HepG2 (cell line): ENCODE measurements around the gene MED13L. TPM values are rescaled to one million over a fixed set of nuclear protein-coding genes. Genes with fewer than 3 reads are reported as not detected.

Experiments used
- ATAC-seq: fragments of 200-7000 bp; cut with Tn5 transposase; 3 replicates; pipeline ENCODE4 v1.9.1; 2020; ENCODE audit warnings: mild to moderate bottlenecking, moderate library complexity
- BruUV-seq: library from RNA; stranded (reverse); fragments of 400-500 nt; replicated peaks from 2 replicates; lab custom pipeline; 2021; lab: Mats Ljungman, UMichigan
- CTCF ChIA-PET: fragments of 300-600 bp; formaldehyde crosslinking; extraction: SDS; loops from one replicate; lab custom pipeline; 2021; ENCODE audit warnings: low total read pairs, inconsistent platforms, low intra/inter-chr PET ratio; lab: Yijun Ruan, JAX
- POLR2A ChIA-PET: fragments of 350-600 bp; sonication (Branson Sonifier 250); formaldehyde crosslinking; loops from one replicate; lab custom pipeline; 2020; ENCODE audit warnings: antibody characterized with exemption, inconsistent platforms; lab: Yijun Ruan, JAX
- DNase-seq: peaks from one replicate; pipeline ENCODE4 v3.0.0-alpha.2; 2015; ENCODE audit warnings: low spot score
- FAIRE-seq: peaks from 3 replicates; lab custom pipeline; 2011; peaks lifted over from hg19 to GRCh38; lab: Jason Lieb, UNC
- H2AFZ ChIP-seq: one replicate; pipeline ENCODE4 v1.6.1; 2011; ENCODE audit warnings: low read length, inconsistent platforms
- H3K27ac ChIP-seq: fragments of 300-600 bp; 3 replicates; pipeline ENCODE4 v1.8.0; 2011; ENCODE audit warnings: mixed run types, mild to moderate bottlenecking, mixed read lengths, low read length, inconsistent platforms; ENCODE audit not compliant: insufficient read depth; ENCODE audit errors: extremely low read length
- H3K27me3 ChIP-seq, 2 experiments: fragments of 200-600 bp in 1 of 2; 2 replicates in 1 of 2; 3 replicates in 1 of 2; pipeline versions ENCODE4 v1.6.0 to v1.8.0; 2011; ENCODE audit warnings: low read length in 2 of 2, mild to moderate bottlenecking in 2 of 2, moderate library complexity in 2 of 2, inconsistent platforms in 1 of 2; ENCODE audit not compliant: insufficient read depth in 2 of 2, control insufficient read depth in 1 of 2
- H3K36me3 ChIP-seq, 2 experiments: fragments of 200-600 bp in 1 of 2; replicated peaks in 1 of 2; 2 replicates in 1 of 2; 3 replicates in 1 of 2; pipeline versions ENCODE4 v1.5.1 to v1.8.0; 2011; ENCODE audit warnings: low read length in 2 of 2, inconsistent platforms in 1 of 2; ENCODE audit not compliant: insufficient read depth in 2 of 2, control insufficient read depth in 1 of 2
- H3K4me1 ChIP-seq: 2 replicates; pipeline ENCODE4 v1.5.1; 2012; ENCODE audit warnings: low read length, inconsistent platforms; ENCODE audit not compliant: insufficient read depth
- H3K4me2 ChIP-seq: 2 replicates; pipeline ENCODE4 v1.6.0; 2011; ENCODE audit warnings: low read depth, low read length, inconsistent platforms
- H3K4me3 ChIP-seq, 3 experiments: fragments of 200-600 bp in 1 of 3; sonication (generic), shearing (Covaris generic) in 1 of 3; replicated peaks in 1 of 3; 2 replicates each; pipeline ENCODE4 v1.5.1; 2011 to 2016; ENCODE audit warnings: low read length in 3 of 3, inconsistent platforms in 2 of 3, low read depth in 2 of 3, mild to moderate bottlenecking in 2 of 3, control low read depth in 1 of 3, mixed read lengths in 1 of 3; ENCODE audit not compliant: insufficient read depth in 1 of 3
- H3K79me2 ChIP-seq: one replicate; pipeline ENCODE4 v1.6.1; 2011; ENCODE audit warnings: low read length, inconsistent platforms; ENCODE audit not compliant: insufficient read depth
- H3K9ac ChIP-seq: 2 replicates; pipeline ENCODE4 v1.6.0; 2011; ENCODE audit warnings: mild to moderate bottlenecking, low read depth, low read length, inconsistent platforms; ENCODE audit not compliant: insufficient read depth
- H3K9me3 ChIP-seq: 2 replicates; pipeline ENCODE4 v1.5.1; 2012; ENCODE audit warnings: mild to moderate bottlenecking, low read length
- H4K20me1 ChIP-seq: 2 replicates; pipeline ENCODE4 v1.6.0; 2011; ENCODE audit warnings: inconsistent platforms, mild to moderate bottlenecking, low read length, moderate library complexity; ENCODE audit not compliant: insufficient read depth
- CEBPG ChIP-seq: IDR thresholded peaks from 2 replicates; pipeline ENCODE4 v1.6.1; 2016
- NFATC3 ChIP-seq: sonication (generic); formaldehyde crosslinking; IDR thresholded peaks from 2 replicates; pipeline ENCODE4 v1.5.1; 2020; ENCODE audit warnings: mild to moderate bottlenecking, missing genetic modification reagents
- RFX5 ChIP-seq: IDR thresholded peaks from 2 replicates; pipeline ENCODE4 v1.6.1; 2011; ENCODE audit warnings: low read depth, low read length, improper control_type of control experiment
- SOX6 ChIP-seq, 2 experiments: fragments of 450-650 bp in 1 of 2; sonication (generic) in 1 of 2; formaldehyde crosslinking in 1 of 2; IDR thresholded peaks; 2 replicates each; pipeline versions ENCODE4 v1.4.0 to v1.6.1; 2017 to 2020; ENCODE audit warnings: antibody characterized with exemption in 1 of 2, mild to moderate bottlenecking in 1 of 2, missing genetic modification reagents in 1 of 2
- TGIF2 ChIP-seq: IDR thresholded peaks from 2 replicates; pipeline ENCODE4 v1.6.1; 2016; ENCODE audit warnings: control low read depth, missing compliant biosample characterization
- YEATS2 ChIP-seq: sonication (generic); formaldehyde crosslinking; IDR thresholded peaks from 2 replicates; pipeline ENCODE4 v1.4.0; 2020; ENCODE audit warnings: missing genetic modification reagents, borderline replicate concordance
- ZFP41 ChIP-seq: sonication (generic); formaldehyde crosslinking; IDR thresholded peaks from 2 replicates; pipeline ENCODE4 v1.4.0; 2020; ENCODE audit warnings: mild to moderate bottlenecking, missing genetic modification reagents, borderline replicate concordance
- WGBS: methylation state at CpG from one replicate; pipeline ENCODE4 v1.1.6; 2017; ENCODE audit warnings: low lambda C conversion rate; 5-methylcytosine and 5-hydroxymethylcytosine counted together
- in situ Hi-C: cut with HindIII; loops from 2 replicates; pipeline ENCODE4 v1.10.0; 2017; ENCODE audit warnings: low pct_unique_long_range_greater_than_20kb; ENCODE audit not compliant: extremely low pct_ligation_motif_present
- intact Hi-C: fragments of 100-400 bp; cut with micrococcal nuclease; formaldehyde crosslinking; loops from one replicate; pipeline ENCODE4 v1.10.0; 2022; ENCODE audit not compliant: unreplicated experiment
- polyA plus RNA-seq, 8 experiments: library from polyadenylated mRNA; depleted of rRNA in 3 of 8; stranded (reverse) in 7 of 8; unstranded in 1 of 8; fragments of >200 nt; fragmentation: Illumina TruSeq in 4 of 8; extraction: Trizol in 4 of 8; gene quantifications; 2 replicates each; pipeline versions ENCODE4 v1.2.1 to v1.2.3, GENCODE V29; 2011 to 2016; ENCODE audit warnings: low read depth in 4 of 8, missing spikeins in 1 of 8, mixed read lengths in 1 of 8; ENCODE audit not compliant: insufficient read depth in 1 of 8
- total RNA-seq, 5 experiments: library from RNA; depleted of rRNA; stranded (reverse); fragments of >200 nt; fragmentation: Illumina TruSeq; extraction: Trizol; gene quantifications; 2 replicates each; pipeline ENCODE4 v1.2.3, GENCODE V29; 2016; ENCODE audit warnings: low read depth in 1 of 5
- TF ChIP-seq, protein P1 (sequence below): sonication (generic); formaldehyde crosslinking; IDR thresholded peaks from 2 replicates; pipeline ENCODE4 v1.4.0; 2020; ENCODE audit warnings: mild to moderate bottlenecking, missing genetic modification reagents
- TF ChIP-seq, protein P2 (sequence below): sonication (generic); formaldehyde crosslinking; IDR thresholded peaks from 2 replicates; pipeline ENCODE4 v1.4.0; 2020; ENCODE audit warnings: missing genetic modification reagents

MED13L gene
- total and polyA plus RNA-seq, 2 of the 13 experiments (the other 11 are each of a cell fraction or from before 2014, with no cell fraction given): 24.8 to 38.9 TPM

DNA sequence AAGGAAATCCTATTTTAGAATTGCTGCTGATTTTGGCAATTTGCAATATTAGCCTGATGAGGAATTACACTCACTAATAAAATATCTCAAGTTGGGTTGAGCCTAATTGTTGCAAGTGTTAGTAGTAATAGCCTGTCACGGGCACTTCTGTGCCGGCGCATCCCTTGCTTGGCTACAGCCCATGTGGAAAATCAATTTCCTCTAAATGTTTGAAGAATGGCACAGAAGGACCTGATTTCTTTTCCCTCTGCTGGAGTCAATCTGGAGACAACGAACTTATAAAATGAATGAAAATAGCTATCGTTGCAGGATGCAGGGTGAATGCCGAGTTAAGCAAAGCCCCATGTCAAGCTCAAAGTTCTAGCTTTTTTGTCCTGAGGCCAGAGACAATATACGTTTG, 31.2 kb upstream of the MED13L start:
- no peaks in the 10 kb centered on the region for H3K4me1 ChIP-seq
- H3K9me3 ChIP-seq: no peaks in the 10 kb centered on the region
- FAIRE-seq: no peak
- TF ChIP-seq TGIF2 (CRISPR knock-in tag) (no peak), SOX6 (IDR thresholded peaks at IDR 0.05) (no peak), SOX6 (CRISPR knock-in tag; IDR thresholded peaks at IDR 0.05) (no peak), RFX5 (no peak)
- H4K20me1 ChIP-seq: no peaks in the 10 kb centered on the region
- BruUV-seq: no TSS peak
- POLR2A ChIA-PET: no interaction called here
- H3K4me2 ChIP-seq: no peak overlapping the region
- H3K27ac ChIP-seq: no peak overlapping the region
- in situ Hi-C loops (no loop called here), intact Hi-C loops (no loop called here)
- CTCF ChIA-PET: no interaction called here
- H3K4me3 ChIP-seq: no peak overlapping the region
- no peak overlapping the region for H3K9ac ChIP-seq
- 31% methylated on average over 7 of the region's 7 CpGs for WGBS
- DNase-seq: no peak
- ATAC-seq: no peak
- H2AFZ ChIP-seq: no peak overlapping the region
- H3K27me3 ChIP-seq: peaks cover 3% of the 10 kb centered on the region in 2 experiments; a peak in 3 of 5 replicates
- H3K79me2 ChIP-seq: no peaks in the 10 kb centered on the region
- H3K36me3 ChIP-seq: no peaks in the 10 kb centered on the region

DNA sequence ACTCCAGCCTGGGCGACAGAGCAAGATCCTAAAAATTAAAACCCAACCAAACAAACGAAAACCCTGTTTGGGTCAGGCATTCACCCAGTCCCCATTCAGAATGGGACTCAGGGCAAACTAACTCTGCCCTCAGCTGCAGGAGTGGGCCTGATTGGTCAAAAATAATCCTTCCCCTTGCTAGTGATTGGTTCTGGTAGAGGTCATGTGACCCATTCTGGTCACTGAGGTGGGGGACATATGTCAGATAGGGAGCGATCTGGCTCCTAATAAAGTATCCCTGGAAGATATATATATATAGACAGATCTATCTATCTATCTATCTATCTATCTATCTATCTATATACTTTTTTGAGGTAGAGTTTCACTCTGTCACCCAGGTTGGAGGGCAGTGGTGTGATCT, 29.5 kb upstream of the MED13L start:
- FAIRE-seq: no peak
- ChIA-PET CTCF (no interaction called here), POLR2A (no interaction called here)
- Histone ChIP-seq H3K27me3 (peaks cover 3 to 9% of the 10 kb centered on the region in 2 experiments; a peak in 2 of 5 replicates), H3K79me2 (no peaks in the 10 kb centered on the region), H3K36me3 (no peaks in the 10 kb centered on the region), H2AFZ (no peak overlapping the region), H4K20me1 (no peaks in the 10 kb centered on the region), H3K4me3 (no peak overlapping the region), H3K4me1 (no peaks in the 10 kb centered on the region), H3K9me3 (no peaks in the 10 kb centered on the region), H3K4me2 (no peak overlapping the region), H3K9ac (no peak overlapping the region), H3K27ac (no peak overlapping the region)
- no peak for DNase-seq
- ATAC-seq: no peak
- no TSS peak for BruUV-seq
- in situ Hi-C loops (no loop called here), intact Hi-C loops (no loop called here)
- 54% methylated on average over 3 of the region's 3 CpGs for WGBS
- TF ChIP-seq YEATS2 (CRISPR knock-in tag): no peak
- no peak for TF ChIP-seq ZFP41 (CRISPR knock-in tag)
- TF ChIP-seq, protein P1, sequence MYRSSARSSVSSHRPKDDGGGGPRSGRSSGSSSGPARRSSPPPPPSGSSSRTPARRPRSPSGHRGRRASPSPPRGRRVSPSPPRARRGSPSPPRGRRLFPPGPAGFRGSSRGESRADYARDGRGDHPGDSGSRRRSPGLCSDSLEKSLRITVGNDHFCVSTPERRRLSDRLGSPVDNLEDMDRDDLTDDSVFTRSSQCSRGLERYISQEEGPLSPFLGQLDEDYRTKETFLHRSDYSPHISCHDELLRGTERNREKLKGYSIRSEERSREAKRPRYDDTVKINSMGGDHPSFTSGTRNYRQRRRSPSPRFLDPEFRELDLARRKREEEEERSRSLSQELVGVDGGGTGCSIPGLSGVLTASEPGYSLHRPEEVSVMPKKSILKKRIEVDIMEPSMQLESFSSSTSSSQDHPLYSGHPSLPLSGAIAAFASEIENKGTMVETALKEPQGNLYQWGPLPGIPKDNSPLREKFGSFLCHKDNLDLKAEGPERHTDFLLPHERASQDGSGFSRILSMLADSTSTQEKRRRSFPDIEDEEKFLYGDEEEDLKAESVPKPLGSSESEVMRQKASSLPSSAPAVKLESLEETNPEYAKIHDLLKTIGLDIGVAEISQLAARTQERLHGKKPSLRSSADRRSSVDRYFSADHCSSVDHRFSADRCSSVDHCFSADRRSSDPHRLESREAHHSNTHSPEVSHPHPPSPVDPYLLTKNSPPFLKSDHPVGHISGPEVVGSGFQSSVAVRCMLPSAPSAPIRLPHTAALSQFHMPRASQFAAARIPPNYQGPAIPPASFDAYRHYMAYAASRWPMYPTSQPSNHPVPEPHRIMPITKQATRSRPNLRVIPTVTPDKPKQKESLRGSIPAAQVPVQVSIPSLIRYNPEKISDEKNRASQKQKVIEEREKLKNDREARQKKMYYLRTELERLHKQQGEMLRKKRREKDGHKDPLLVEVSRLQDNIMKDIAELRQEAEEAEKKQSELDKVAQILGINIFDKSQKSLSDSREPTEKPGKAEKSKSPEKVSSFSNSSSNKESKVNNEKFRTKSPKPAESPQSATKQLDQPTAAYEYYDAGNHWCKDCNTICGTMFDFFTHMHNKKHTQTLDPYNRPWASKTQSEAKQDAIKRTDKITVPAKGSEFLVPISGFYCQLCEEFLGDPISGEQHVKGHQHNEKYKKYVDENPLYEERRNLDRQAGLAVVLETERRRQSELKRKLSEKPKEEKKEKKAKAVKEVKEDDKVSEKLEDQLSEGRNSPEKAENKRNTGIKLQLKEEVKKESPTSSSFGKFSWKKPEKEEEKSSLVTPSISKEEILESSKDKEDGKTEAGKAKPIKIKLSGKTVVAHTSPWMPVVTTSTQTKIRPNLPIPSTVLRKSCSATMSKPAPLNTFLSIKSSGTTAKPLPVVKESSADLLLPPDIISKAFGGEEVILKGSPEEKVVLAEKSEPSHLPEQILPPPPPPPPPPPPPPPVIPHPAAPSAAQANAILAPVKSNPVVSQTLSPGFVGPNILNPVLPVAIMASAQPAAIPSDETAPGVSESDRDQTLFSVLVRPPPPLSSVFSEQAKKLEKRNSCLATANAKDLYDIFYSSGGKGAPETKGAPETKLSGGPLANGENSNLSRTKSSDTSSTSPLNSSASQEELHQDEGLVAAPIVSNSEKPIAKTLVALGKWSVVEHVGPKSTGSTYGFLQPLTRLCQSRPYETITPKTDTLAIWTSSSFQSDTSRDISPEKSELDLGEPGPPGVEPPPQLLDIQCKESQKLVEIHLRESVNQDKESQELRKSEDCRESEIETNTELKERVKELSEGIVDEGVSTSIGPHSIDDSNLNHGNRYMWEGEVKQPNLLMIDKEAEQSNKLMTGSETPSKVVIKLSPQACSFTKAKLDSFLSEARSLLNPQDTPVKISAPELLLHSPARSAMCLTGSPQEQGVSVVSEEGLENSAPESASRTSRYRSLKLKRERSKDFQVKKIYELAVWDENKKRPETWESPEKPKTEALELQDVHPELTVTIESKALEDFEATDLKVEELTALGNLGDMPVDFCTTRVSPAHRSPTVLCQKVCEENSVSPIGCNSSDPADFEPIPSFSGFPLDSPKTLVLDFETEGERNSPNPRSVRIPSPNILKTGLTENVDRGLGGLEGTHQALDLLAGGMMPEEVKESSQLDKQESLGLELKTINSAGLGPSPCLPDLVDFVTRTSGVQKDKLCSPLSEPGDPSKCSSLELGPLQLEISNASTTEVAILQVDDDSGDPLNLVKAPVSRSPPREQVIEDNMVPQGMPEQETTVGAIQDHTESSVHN (CRISPR knock-in tag): no peak
- TF ChIP-seq, protein P2, sequence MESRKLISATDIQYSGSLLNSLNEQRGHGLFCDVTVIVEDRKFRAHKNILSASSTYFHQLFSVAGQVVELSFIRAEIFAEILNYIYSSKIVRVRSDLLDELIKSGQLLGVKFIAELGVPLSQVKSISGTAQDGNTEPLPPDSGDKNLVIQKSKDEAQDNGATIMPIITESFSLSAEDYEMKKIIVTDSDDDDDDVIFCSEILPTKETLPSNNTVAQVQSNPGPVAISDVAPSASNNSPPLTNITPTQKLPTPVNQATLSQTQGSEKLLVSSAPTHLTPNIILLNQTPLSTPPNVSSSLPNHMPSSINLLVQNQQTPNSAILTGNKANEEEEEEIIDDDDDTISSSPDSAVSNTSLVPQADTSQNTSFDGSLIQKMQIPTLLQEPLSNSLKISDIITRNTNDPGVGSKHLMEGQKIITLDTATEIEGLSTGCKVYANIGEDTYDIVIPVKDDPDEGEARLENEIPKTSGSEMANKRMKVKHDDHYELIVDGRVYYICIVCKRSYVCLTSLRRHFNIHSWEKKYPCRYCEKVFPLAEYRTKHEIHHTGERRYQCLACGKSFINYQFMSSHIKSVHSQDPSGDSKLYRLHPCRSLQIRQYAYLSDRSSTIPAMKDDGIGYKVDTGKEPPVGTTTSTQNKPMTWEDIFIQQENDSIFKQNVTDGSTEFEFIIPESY: no peak
- no peak for TF ChIP-seq CEBPG (CRISPR knock-in tag)
- no peak for TF ChIP-seq NFATC3
